Mesenchymal stem cell (in vitro differentiated cells and primary cell): ENCODE measurements around the gene TXNDC11.

Source experiments
- DNase-seq: peaks from one replicate; pipeline ENCODE4 v3.0.0-alpha.2; 2013
- H2AFZ ChIP-seq: one replicate; pipeline ENCODE4 v1.6.1; 2013; ENCODE audit warnings: low read depth, mild to moderate bottlenecking, control low read depth, inconsistent platforms, low read length, moderate library complexity
- H2AK5ac ChIP-seq: 2 replicates; pipeline ENCODE4 v1.6.1; 2013; ENCODE audit warnings: low read length, moderate library complexity, mild to moderate bottlenecking, inconsistent platforms; ENCODE audit not compliant: severe bottlenecking
- H2BK120ac ChIP-seq: one replicate; pipeline ENCODE4 v1.6.1; 2013; ENCODE audit warnings: low read depth, mild to moderate bottlenecking, inconsistent platforms, low read length, moderate library complexity
- H2BK12ac ChIP-seq, 2 experiments: one replicate each; pipeline ENCODE4 v1.6.1; 2013; ENCODE audit warnings: inconsistent platforms in 2 of 2, low read length in 2 of 2, mild to moderate bottlenecking in 2 of 2, moderate library complexity in 2 of 2, control low read depth in 1 of 2
- H2BK15ac ChIP-seq: one replicate; pipeline ENCODE4 v1.6.1; 2013; ENCODE audit warnings: mild to moderate bottlenecking, low read depth, inconsistent platforms; ENCODE audit not compliant: poor library complexity, severe bottlenecking
- H2BK5ac ChIP-seq: 2 replicates; pipeline ENCODE4 v1.6.1; 2013; ENCODE audit warnings: low read depth, mild to moderate bottlenecking, low read length, control low read depth, inconsistent platforms; ENCODE audit not compliant: poor library complexity, severe bottlenecking
- H3K14ac ChIP-seq, 2 experiments: one replicate each; pipeline ENCODE4 v1.6.1; 2013; ENCODE audit warnings: inconsistent platforms in 2 of 2, low read length in 2 of 2, control low read depth in 1 of 2, mild to moderate bottlenecking in 1 of 2, moderate library complexity in 1 of 2
- H3K18ac ChIP-seq, 2 experiments: one replicate each; pipeline ENCODE4 v1.6.1; 2013; ENCODE audit warnings: inconsistent platforms in 2 of 2, low read length in 2 of 2, control low read depth in 1 of 2, low read depth in 1 of 2, mild to moderate bottlenecking in 1 of 2
- H3K23ac ChIP-seq, 2 experiments: one replicate each; pipeline ENCODE4 v1.6.1; 2013; ENCODE audit warnings: inconsistent platforms in 2 of 2, low read length in 2 of 2, mild to moderate bottlenecking in 2 of 2, moderate library complexity in 2 of 2, control low read depth in 1 of 2
- H3K27ac ChIP-seq: 2 replicates; pipeline ENCODE4 v1.5.1; 2013; ENCODE audit warnings: mild to moderate bottlenecking, moderate library complexity, low read length, control low read depth, inconsistent platforms; ENCODE audit not compliant: poor library complexity, severe bottlenecking
- H3K27me3 ChIP-seq, 2 experiments: 2 replicates each; pipeline versions ENCODE4 v1.6.1 to v1.7.0; 2013; ENCODE audit warnings: low read length in 2 of 2, mild to moderate bottlenecking in 2 of 2, moderate library complexity in 2 of 2, control low read depth in 1 of 2, inconsistent platforms in 1 of 2; ENCODE audit not compliant: control insufficient read depth in 1 of 2, insufficient read depth in 1 of 2
- H3K36me3 ChIP-seq, 2 experiments: 2 replicates each; pipeline versions ENCODE4 v1.6.1 to v1.7.0; 2013; ENCODE audit warnings: low read length in 2 of 2, control low read depth in 1 of 2, inconsistent platforms in 1 of 2, low read depth in 1 of 2, mild to moderate bottlenecking in 1 of 2; ENCODE audit not compliant: insufficient read depth in 2 of 2, control insufficient read depth in 1 of 2
- H3K4ac ChIP-seq, 2 experiments: one replicate each; pipeline ENCODE4 v1.6.1; 2013; ENCODE audit warnings: inconsistent platforms in 2 of 2, low read length in 2 of 2, mild to moderate bottlenecking in 2 of 2, moderate library complexity in 2 of 2, control low read depth in 1 of 2, low read depth in 1 of 2
- H3K4me1 ChIP-seq: 2 replicates; pipeline ENCODE4 v1.6.1; 2013; ENCODE audit warnings: low read depth, low read length, control low read depth; ENCODE audit not compliant: control insufficient read depth, insufficient read depth
- H3K4me2 ChIP-seq: 2 replicates; pipeline ENCODE4 v1.6.1; 2013; ENCODE audit warnings: low read length, mild to moderate bottlenecking, inconsistent platforms; ENCODE audit not compliant: poor library complexity, severe bottlenecking
- H3K4me3 ChIP-seq, 2 experiments: 2 replicates each; pipeline versions ENCODE4 v1.5.1 to v1.7.0; 2013; ENCODE audit warnings: low read length in 2 of 2, mild to moderate bottlenecking in 2 of 2, control low read depth in 1 of 2, low read depth in 1 of 2; ENCODE audit not compliant: insufficient read depth in 1 of 2
- H3K79me1 ChIP-seq: replicated peaks from 2 replicates; pipeline ENCODE4 v1.6.1; 2013; ENCODE audit warnings: mild to moderate bottlenecking, control low read depth, low read length, inconsistent platforms; ENCODE audit not compliant: poor library complexity, severe bottlenecking
- H3K9ac ChIP-seq: 2 replicates; pipeline ENCODE4 v1.7.0; 2013; ENCODE audit warnings: mild to moderate bottlenecking, low read length, moderate library complexity
- H3K9me3 ChIP-seq: 2 replicates; pipeline ENCODE4 v1.7.0; 2013; ENCODE audit warnings: mild to moderate bottlenecking, low read length; ENCODE audit not compliant: control insufficient read depth
- H4K8ac ChIP-seq: one replicate; pipeline ENCODE4 v1.6.1; 2013; ENCODE audit warnings: inconsistent platforms, mild to moderate bottlenecking, low read length, moderate library complexity
- H4K91ac ChIP-seq: one replicate; pipeline ENCODE4 v1.6.1; 2013; ENCODE audit warnings: mild to moderate bottlenecking, low read length, inconsistent platforms
- WGBS: methylation state at CpG from one replicate; pipeline ENCODE4 v1.1.7; 2013; ENCODE audit warnings: mixed read lengths; 5-methylcytosine and 5-hydroxymethylcytosine counted together

TXNDC11 gene

DNA sequence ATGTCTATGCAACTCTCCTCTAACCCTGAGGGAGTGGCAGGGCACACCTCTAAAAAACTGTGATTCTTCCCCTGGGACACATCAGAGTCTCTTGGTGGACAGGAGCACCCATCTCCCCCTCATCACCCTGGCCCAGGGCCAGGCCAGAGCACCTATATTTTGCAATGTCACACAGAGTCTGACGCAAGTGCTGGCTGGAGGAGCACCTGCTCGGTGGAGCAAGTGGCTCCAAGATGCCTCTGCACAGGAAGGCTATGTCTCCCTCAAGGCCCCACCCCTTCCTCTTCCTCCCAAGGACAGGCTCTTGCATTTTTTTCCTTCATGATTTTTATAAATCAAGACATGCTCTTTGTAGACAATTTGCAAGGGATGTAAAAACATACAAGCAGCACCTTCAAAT, 61.1 kb downstream of the TXNDC11 start:
- Histone ChIP-seq H2AK5ac (peak overlapping the region; percentile 52), H3K9me3 (no peaks in the 10 kb centered on the region), H3K9ac (no peak overlapping the region), H2BK15ac (no peak overlapping the region), H3K36me3 (peaks cover 63 to 85% of the 10 kb centered on the region in 2 experiments), H3K27me3 (no peaks in the 10 kb centered on the region), H3K14ac (no peak overlapping the region), H4K91ac (no peak overlapping the region), H2AFZ (no peak overlapping the region), H3K4me2 (no peak overlapping the region), H2BK12ac (no peak overlapping the region), H3K4me1 (peaks cover 16% of the 10 kb centered on the region), H3K27ac (no peak overlapping the region), H3K18ac (no peak overlapping the region), H3K4ac (no peak overlapping the region), H4K8ac (peak overlapping the region; percentile 46), H3K4me3 (no peak overlapping the region), H3K79me1 (peaks cover 47% of the 10 kb centered on the region), H3K23ac (no peak overlapping the region), H2BK120ac (no peak overlapping the region), H2BK5ac (no peak overlapping the region)
- 89% methylated on average over 2 of the region's 2 CpGs for WGBS
- no peak for DNase-seq

DNA sequence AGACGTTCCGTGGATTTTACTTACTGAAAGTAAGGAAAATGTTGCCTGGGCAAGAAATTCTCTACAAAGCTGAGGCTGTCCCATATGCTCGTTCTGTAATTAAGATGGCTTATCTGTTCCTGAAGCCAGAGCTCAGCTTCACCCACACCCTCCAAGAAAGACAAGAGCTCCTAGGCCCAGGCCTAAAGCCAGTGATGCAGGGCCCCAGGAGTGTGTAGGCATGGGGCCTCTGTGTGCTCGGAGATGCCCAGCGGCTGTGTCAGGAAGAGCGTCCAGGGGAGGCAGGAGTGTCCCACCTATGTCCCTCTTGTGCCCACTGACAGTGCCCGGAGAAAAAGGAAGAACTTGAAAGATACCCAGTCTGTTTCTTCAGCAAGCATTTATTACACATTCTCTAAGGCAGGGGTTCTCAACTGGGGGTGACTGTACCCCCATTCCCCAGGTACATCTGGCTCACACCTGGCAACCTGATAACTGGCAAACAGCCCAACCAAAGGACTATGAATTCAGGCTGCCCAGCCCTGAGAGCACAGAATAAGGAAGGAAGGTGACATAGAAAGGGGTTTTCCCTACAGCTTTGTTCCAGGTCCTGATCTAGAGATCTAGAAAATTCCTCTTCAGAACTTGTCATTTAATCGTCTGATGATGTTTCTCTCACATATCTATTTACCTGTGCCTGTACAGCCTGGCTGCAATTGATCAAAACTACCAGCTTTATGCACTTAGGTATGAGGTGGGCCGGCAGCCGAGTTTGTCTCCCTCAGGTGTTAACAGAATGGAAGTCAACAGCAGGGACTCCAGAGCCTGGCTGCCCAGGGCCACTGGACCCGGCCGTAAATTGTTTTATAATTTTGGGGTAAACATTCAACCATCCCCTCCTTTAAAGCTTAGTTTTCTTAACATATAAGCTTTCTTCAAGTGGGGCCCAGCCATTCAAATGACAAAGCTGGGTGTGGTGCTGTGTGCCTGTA, 62.4 kb downstream of the TXNDC11 start:
- Histone ChIP-seq H2BK15ac (no peak overlapping the region), H2BK120ac (no peak overlapping the region), H3K9ac (no peak overlapping the region), H4K8ac (no peak overlapping the region), H3K18ac (no peak overlapping the region), H2BK12ac (no peak overlapping the region), H3K27ac (no peak overlapping the region), H3K79me1 (peaks cover 47% of the 10 kb centered on the region), H2BK5ac (no peak overlapping the region), H3K4me2 (no peak overlapping the region), H2AK5ac (no peak overlapping the region), H3K4ac (no peak overlapping the region), H3K23ac (no peak overlapping the region), H3K27me3 (no peaks in the 10 kb centered on the region), H3K9me3 (no peaks in the 10 kb centered on the region), H3K36me3 (peaks cover 74 to 83% of the 10 kb centered on the region in 2 experiments), H3K4me3 (no peak overlapping the region), H2AFZ (no peak overlapping the region), H3K4me1 (peaks cover 22% of the 10 kb centered on the region), H3K14ac (no peak overlapping the region), H4K91ac (no peak overlapping the region)
- no peak for DNase-seq
- 85% methylated on average over 12 of the region's 12 CpGs for whole genome bisulfite sequencing

DNA sequence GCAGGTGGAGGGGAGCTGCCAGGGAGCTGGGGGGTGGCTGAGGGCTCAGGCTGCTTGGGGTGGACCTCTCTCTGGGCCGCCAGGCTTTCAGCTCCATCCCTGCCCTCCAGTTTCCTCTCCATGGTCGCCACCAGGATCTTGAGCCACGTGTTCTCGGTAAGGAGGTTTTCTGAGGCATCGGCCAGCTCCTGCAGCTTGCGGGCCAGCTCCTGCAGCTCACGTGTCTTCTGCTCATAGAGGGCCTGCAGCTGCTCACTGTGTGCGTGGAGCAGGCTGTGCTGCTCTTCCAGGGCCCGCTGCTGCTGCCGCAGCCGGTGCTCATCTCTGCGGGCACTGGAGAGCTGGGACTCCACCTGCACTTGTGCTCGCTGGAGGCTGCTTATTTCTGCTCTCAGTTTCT, 63.4 kb downstream of the TXNDC11 start:
- H3K23ac ChIP-seq, result no peak overlapping the region
- peaks cover 39% of the 10 kb centered on the region for H3K79me1 ChIP-seq
- H2AFZ ChIP-seq, result no peak overlapping the region
- H3K9ac ChIP-seq, result no peak overlapping the region
- no peak overlapping the region for H4K8ac ChIP-seq
- no peak for DNase-seq
- no peak overlapping the region for H3K27ac ChIP-seq
- peaks cover 29% of the 10 kb centered on the region for H3K4me1 ChIP-seq
- WGBS, result 91% methylated on average over 13 of the region's 13 CpGs
- no peak overlapping the region for H2AK5ac ChIP-seq
- H3K18ac ChIP-seq, result no peak overlapping the region
- no peak overlapping the region for H3K4me2 ChIP-seq
- H2BK120ac ChIP-seq, result no peak overlapping the region
- H3K36me3 ChIP-seq, result peaks cover 69 to 76% of the 10 kb centered on the region in 2 experiments
- H2BK15ac ChIP-seq, result no peak overlapping the region
- no peak overlapping the region for H2BK5ac ChIP-seq
- H3K27me3 ChIP-seq, result no peaks in the 10 kb centered on the region
- H3K14ac ChIP-seq, result no peak overlapping the region
- no peak overlapping the region for H3K4me3 ChIP-seq
- H2BK12ac ChIP-seq, result no peak overlapping the region
- H3K9me3 ChIP-seq, result no peaks in the 10 kb centered on the region
- no peak overlapping the region for H4K91ac ChIP-seq
- H3K4ac ChIP-seq, result no peak overlapping the region

DNA sequence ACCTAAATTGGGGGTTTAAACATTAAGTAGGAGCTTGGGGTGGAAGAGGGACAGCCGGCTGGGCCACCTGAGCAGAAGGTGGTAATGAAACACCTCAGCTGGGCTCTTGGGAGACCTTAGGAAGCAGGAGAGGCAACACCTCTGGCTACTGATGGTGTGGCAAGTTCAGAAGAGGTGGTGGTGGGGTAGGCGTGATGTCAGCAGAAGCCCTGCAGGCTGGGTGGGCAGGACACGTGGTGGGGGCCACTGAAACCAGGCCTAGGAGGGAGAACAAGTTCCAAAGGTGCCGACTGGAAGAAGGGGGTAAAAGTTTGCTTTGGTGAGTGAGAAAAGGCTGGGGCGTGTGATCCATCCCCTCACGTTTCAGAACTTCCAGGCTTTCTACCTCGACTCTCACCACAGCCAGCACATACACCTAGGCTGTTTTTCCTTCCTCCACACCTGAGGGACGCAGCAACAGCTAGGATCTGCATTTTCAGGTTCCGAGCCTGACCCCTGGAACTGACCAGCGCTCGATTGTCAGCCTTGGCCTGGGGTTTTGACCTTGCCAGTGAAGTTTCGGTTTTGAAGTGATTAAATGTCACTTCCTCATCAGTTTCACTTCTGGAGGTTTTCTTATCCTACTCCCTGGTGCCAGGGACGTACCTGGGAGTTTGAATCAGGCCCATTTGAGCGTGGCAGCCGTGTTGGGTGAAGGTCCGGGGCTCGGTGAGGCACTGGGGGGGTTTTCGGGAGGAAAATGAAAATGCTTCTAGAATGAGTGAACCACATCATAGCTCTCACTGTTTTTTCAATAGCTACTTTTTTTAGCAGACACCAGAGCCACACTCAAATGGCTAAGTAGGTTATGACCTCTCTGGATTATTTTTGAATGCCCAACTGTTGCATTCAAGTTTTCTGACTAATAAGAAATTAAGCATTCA, 64.4 kb downstream of the TXNDC11 start:
- H2BK120ac ChIP-seq, result no peak overlapping the region
- H4K8ac ChIP-seq, result no peak overlapping the region
- H3K27ac ChIP-seq, result no peak overlapping the region
- H3K9ac ChIP-seq, result peak overlapping the region; percentile 27
- H3K23ac ChIP-seq, result no peak overlapping the region
- H3K9me3 ChIP-seq, result no peaks in the 10 kb centered on the region
- no peak overlapping the region for H3K4ac ChIP-seq
- WGBS, result 91% methylated on average over 16 of the region's 18 CpGs
- no peak overlapping the region for H3K14ac ChIP-seq
- H3K4me3 ChIP-seq, result peak overlapping the region in 1 of 2 experiments; percentile 11
- H3K4me2 ChIP-seq, result no peak overlapping the region
- no peak overlapping the region for H2BK12ac ChIP-seq
- peaks cover 46% of the 10 kb centered on the region for H3K79me1 ChIP-seq
- H2BK5ac ChIP-seq, result no peak overlapping the region
- no peak overlapping the region for H4K91ac ChIP-seq
- H3K4me1 ChIP-seq, result peaks cover 30% of the 10 kb centered on the region
- DNase-seq, result no peak
- no peak overlapping the region for H2AFZ ChIP-seq
- peaks cover 66 to 73% of the 10 kb centered on the region in 2 experiments for H3K36me3 ChIP-seq
- no peaks in the 10 kb centered on the region for H3K27me3 ChIP-seq
- no peak overlapping the region for H2AK5ac ChIP-seq
- no peak overlapping the region for H2BK15ac ChIP-seq
- no peak overlapping the region for H3K18ac ChIP-seq
